Measurements from ENCODE around the gene TTLL5. TPM values are rescaled to one million over a fixed set of nuclear protein-coding genes. Genes with fewer than 3 reads are reported as not detected.

The TTLL5 gene
- polyA plus RNA-seq, 3 donors, result 4.2 to 7.2 (median 4.7) TPM

GRCh38 chr14:75724414-75725204, 63.6 kb downstream of the TTLL5 start:
- peaks cover 0 to 6% (median 3%) of the 10 kb centered on the region in 7 donors for H3K9me3 Mint-ChIP-seq
- no peak for TF ChIP-seq CTCF (IDR thresholded peaks at IDR 0.05)
- WGBS (ENCODE audit: insufficient coverage), result 96% methylated on average over 4 of the region's 6 CpGs
- H3K36me3 Mint-ChIP-seq, result peaks cover 53 to 71% of the 10 kb centered on the region in 2 donors
- Histone ChIP-seq H3K4me3 (replicated peaks in 1 of 3; ENCODE audit: low read depth in 2 of 3, low read length in 3 of 3) (no peak overlapping the region), H3K27me3 (ENCODE audit: control insufficient read depth in 2 of 2, insufficient read depth in 2 of 2, low read length in 2 of 2) (no peaks in the 10 kb centered on the region), H3K4me1 (ENCODE audit: control insufficient read depth in 1 of 2, insufficient read depth in 2 of 2, low read length in 2 of 2) (no peaks in the 10 kb centered on the region), H2AFZ (ENCODE audit: insufficient read depth, low read depth, low read length, poor library complexity, severe bottlenecking) (no peak overlapping the region), H4K20me1 (ENCODE audit: insufficient read depth, low read length) (no peaks in the 10 kb centered on the region), H3K4me2 (replicated peaks; ENCODE audit: extremely low read depth, low read length, poor library complexity, severe bottlenecking) (no peak overlapping the region), H3K79me2 (ENCODE audit: insufficient read depth, low read length) (no peaks in the 10 kb centered on the region), H3K9me3 (replicated peaks in 1 of 2; ENCODE audit: control insufficient read depth in 1 of 2, insufficient read depth in 1 of 2, low read length in 2 of 2) (no peaks in the 10 kb centered on the region), H3K27ac (ENCODE audit: low read depth in 1 of 2, low read length in 2 of 2) (no peak overlapping the region), H3K9ac (ENCODE audit: insufficient read depth, low read length, poor library complexity, severe bottlenecking) (no peak overlapping the region), H3K36me3 (replicated peaks in 1 of 2; ENCODE audit: control insufficient read depth in 1 of 2, insufficient read depth in 2 of 2, low read length in 2 of 2) (peaks cover 7 to 30% of the 10 kb centered on the region in 2 donors)
- H3K4me1 Mint-ChIP-seq, result peaks cover 16% of the 10 kb centered on the region
- intact Hi-C loops (cut with micrococcal nuclease), result no loop called here
- H3K4me3 Mint-ChIP-seq, result no peak overlapping the region
- H3K27me3 Mint-ChIP-seq (ENCODE audit: low read depth in 3 of 3), result no peaks in the 10 kb centered on the region
- no peak for DNase-seq
- H3K27ac Mint-ChIP-seq, result no peak overlapping the region

- H3K27me3 ChIP-seq (ENCODE audit: control insufficient read depth in 2 of 2, insufficient read depth in 2 of 2, low read length in 2 of 2), result no peaks in the 10 kb centered on the region
- peaks cover 48 to 70% of the 10 kb centered on the region in 2 donors for H3K36me3 Mint-ChIP-seq
- H3K4me1 Mint-ChIP-seq, result peaks cover 10% of the 10 kb centered on the region
- DNase-seq, result no peak
- peaks cover 7 to 30% of the 10 kb centered on the region in 2 donors for H3K36me3 ChIP-seq (replicated peaks in 1 of 2; ENCODE audit: control insufficient read depth in 1 of 2, insufficient read depth in 2 of 2, low read length in 2 of 2)
- H3K79me2 ChIP-seq (ENCODE audit: insufficient read depth, low read length), result no peaks in the 10 kb centered on the region
- no peak overlapping the region for H3K27ac ChIP-seq (ENCODE audit: low read depth in 1 of 2, low read length in 2 of 2)
- 94% methylated on average over 2 of the region's 3 CpGs for WGBS (ENCODE audit: insufficient coverage)
- no peaks in the 10 kb centered on the region for H3K4me1 ChIP-seq (ENCODE audit: control insufficient read depth in 1 of 2, insufficient read depth in 2 of 2, low read length in 2 of 2)
- H3K4me2 ChIP-seq (replicated peaks; ENCODE audit: extremely low read depth, low read length, poor library complexity, severe bottlenecking), result no peak overlapping the region
- H3K4me3 ChIP-seq (replicated peaks in 1 of 3; ENCODE audit: low read depth in 2 of 3, low read length in 3 of 3), result no peak overlapping the region
- no peaks in the 10 kb centered on the region for H4K20me1 ChIP-seq (ENCODE audit: insufficient read depth, low read length)
- H3K9ac ChIP-seq (ENCODE audit: insufficient read depth, low read length, poor library complexity, severe bottlenecking), result no peak overlapping the region
- H3K27me3 Mint-ChIP-seq (ENCODE audit: low read depth in 3 of 3), result no peaks in the 10 kb centered on the region
- intact Hi-C loops (cut with micrococcal nuclease), result no loop called here
- no peak overlapping the region for H3K27ac Mint-ChIP-seq
- no peak overlapping the region for H3K4me3 Mint-ChIP-seq
- no peak for TF ChIP-seq CTCF (IDR thresholded peaks at IDR 0.05)
- peaks cover 0 to 6% (median 3%) of the 10 kb centered on the region in 7 donors for H3K9me3 Mint-ChIP-seq
- no peak overlapping the region for H2AFZ ChIP-seq (ENCODE audit: insufficient read depth, low read depth, low read length, poor library complexity, severe bottlenecking)
- H3K9me3 ChIP-seq (replicated peaks in 1 of 2; ENCODE audit: control insufficient read depth in 1 of 2, insufficient read depth in 1 of 2, low read length in 2 of 2), result no peaks in the 10 kb centered on the region
These were observed 64.4 kb downstream of the TTLL5 start for GRCh38 chr14:75725481-75725880.

Measured in CD14-positive monocyte (primary cell).